GM10266 (cell line): ENCODE measurements around the gene HOMER3.

Experiments
- DNase-seq: peaks from one replicate; pipeline ENCODE4 v3.0.0; 2012; ENCODE audit errors: extremely low spot score
- CTCF ChIP-seq: IDR thresholded peaks from 2 replicates; pipeline ENCODE4 v1.5.1; 2012; ENCODE audit warnings: mild to moderate bottlenecking, low read depth; ENCODE audit not compliant: control insufficient read depth, insufficient read depth; ENCODE audit errors: missing control alignments

The HOMER3 gene

GRCh38 chr19:18898607-18899408 is 42.2 kb downstream of the HOMER3 start:
- DNase-seq: no peak
- TF ChIP-seq CTCF: no peak

- no peak for DNase-seq
Measured at GRCh38 chr19:18898081-18898606, 42.9 kb downstream of the HOMER3 start.

GRCh38 chr19:18897094-18898029 is 43.7 kb downstream of the HOMER3 start:
- no peak for DNase-seq
- no peak for TF ChIP-seq CTCF

More at GRCh38 chr19:18898081-18898606, 42.9 kb downstream of the HOMER3 start:
- no peak for TF ChIP-seq CTCF

- DNase-seq: no peak
- TF ChIP-seq CTCF: no peak
Measured at GRCh38 chr19:18896421-18896841, 44.6 kb downstream of the HOMER3 start.

- peak; percentile 65 for DNase-seq
- no peak for TF ChIP-seq CTCF
Measured at GRCh38 chr19:18895824-18896341, 45.1 kb downstream of the HOMER3 start, which contains the start of gene CERS1. TSS of gene CERS1 (minus strand) at chr19:18896158. CDS start at chr19:18896072, 86 bp downstream.

GRCh38 chr19:18895038-18895823 is 45.8 kb downstream of the HOMER3 start:
- peak; percentile 75 for DNase-seq
- peak; percentile 32 for TF ChIP-seq CTCF
